Neural cell (in vitro differentiated cells): Measurements from ENCODE around the gene TBXA2R. TPM values are rescaled to one million over a fixed set of nuclear protein-coding genes. Genes with fewer than 3 reads are reported as not detected.

Experiments
- H2AFZ ChIP-seq: fragments of 200-600, 300-800 bp; sonication (generic), shearing (Covaris generic); 2 replicates; pipeline ENCODE4 v1.6.0; 2014; ENCODE audit warnings: low read depth, mild to moderate bottlenecking, antibody characterized with exemption, low read length, moderate library complexity
- H3F3A ChIP-seq: fragments of 200-600 bp; shearing (Covaris generic); 2 replicates; pipeline ENCODE4 v1.6.1; 2016; ENCODE audit warnings: mild to moderate bottlenecking, moderate library complexity, mixed read lengths, antibody characterized with exemption, low read length; ENCODE audit not compliant: insufficient read depth, poor library complexity, severe bottlenecking
- H3K27ac ChIP-seq: fragments of 200-600, 300-800 bp; sonication (generic), shearing (Covaris generic); 2 replicates; pipeline ENCODE4 v1.5.1; 2014; ENCODE audit warnings: mild to moderate bottlenecking, low read length, moderate library complexity
- H3K27me3 ChIP-seq: fragments of 300-800, 200-600 bp; sonication (generic), shearing (Covaris generic); 2 replicates; pipeline ENCODE4 v1.6.0; 2014; ENCODE audit warnings: mild to moderate bottlenecking, low read depth, low read length, moderate library complexity; ENCODE audit not compliant: insufficient read depth
- H3K36me3 ChIP-seq: fragments of 300-800, 200-600 bp; sonication (generic), shearing (Covaris generic); 2 replicates; pipeline ENCODE4 v1.5.1; 2014; ENCODE audit warnings: mild to moderate bottlenecking, antibody characterized with exemption, low read length, moderate library complexity; ENCODE audit not compliant: insufficient read depth
- H3K4me2 ChIP-seq: fragments of 300-800, 200-600 bp; sonication (generic), shearing (Covaris generic); 2 replicates; pipeline ENCODE4 v1.6.0; 2014; ENCODE audit warnings: mild to moderate bottlenecking, low read length
- H3K4me3 ChIP-seq: fragments of 300-800, 200-600 bp; sonication (generic), shearing (Covaris generic); 2 replicates; pipeline ENCODE4 v1.5.1; 2014; ENCODE audit warnings: mild to moderate bottlenecking, low read length, moderate library complexity
- H3K79me2 ChIP-seq: fragments of 200-600 bp; shearing (Covaris generic); replicated peaks from 2 replicates; pipeline ENCODE4 v1.6.0; 2014; ENCODE audit warnings: mild to moderate bottlenecking, low read length, moderate library complexity; ENCODE audit not compliant: insufficient read depth
- H3K9ac ChIP-seq: fragments of 300-800, 200-600 bp; sonication (generic), shearing (Covaris generic); 2 replicates; pipeline ENCODE4 v1.6.1; 2016; ENCODE audit warnings: mild to moderate bottlenecking, low read length, mixed read lengths
- H3K9me2 ChIP-seq: fragments of 200-600 bp; shearing (Covaris generic); 2 replicates; pipeline ENCODE4 v1.6.1; 2016; ENCODE audit warnings: mild to moderate bottlenecking, low read length, mixed read lengths; ENCODE audit not compliant: insufficient read depth
- H3K9me3 ChIP-seq: fragments of 200-600, 300-800 bp; sonication (generic), shearing (Covaris generic); 2 replicates; pipeline ENCODE4 v1.6.1; 2016; ENCODE audit warnings: mild to moderate bottlenecking, mixed run types, low read length, moderate library complexity, mixed read lengths
- H4K20me1 ChIP-seq: fragments of 200-600 bp; shearing (Covaris generic); 2 replicates; pipeline ENCODE4 v1.6.1; 2016; ENCODE audit warnings: mild to moderate bottlenecking, mixed run types; ENCODE audit not compliant: insufficient read depth
- CTCF ChIP-seq: fragments of 450-650 bp; IDR thresholded peaks from 2 replicates; pipeline ENCODE4 v1.5.1; 2014; ENCODE audit warnings: antibody characterized with exemption, mild to moderate bottlenecking, moderate library complexity; ENCODE audit not compliant: poor library complexity, severe bottlenecking
- EP300 ChIP-seq: fragments of 450-650 bp; conservative IDR thresholded peaks from 2 replicates; pipeline ENCODE4 v1.6.1; 2014; ENCODE audit warnings: antibody characterized with exemption, mild to moderate bottlenecking, moderate library complexity; ENCODE audit not compliant: poor library complexity, severe bottlenecking
- EZH2 ChIP-seq: fragments of 200-600, 300-800 bp; shearing (Covaris generic), sonication (generic); IDR thresholded peaks from 2 replicates; pipeline ENCODE4 v1.6.1; 2014; ENCODE audit warnings: antibody characterized with exemption, low read length, borderline replicate concordance, mild to moderate bottlenecking; ENCODE audit not compliant: insufficient read depth, poor library complexity, severe bottlenecking
- MXI1 ChIP-seq: fragments of 450-650 bp; conservative IDR thresholded peaks from 2 replicates; pipeline ENCODE4 v1.6.1; 2014; ENCODE audit warnings: antibody characterized with exemption, mild to moderate bottlenecking; ENCODE audit not compliant: poor library complexity, severe bottlenecking
- POLR2AphosphoS5 ChIP-seq: IDR thresholded peaks from 2 replicates; pipeline ENCODE4 v1.6.1; 2012
- RAD21 ChIP-seq: fragments of 450-650 bp; conservative IDR thresholded peaks from 2 replicates; pipeline ENCODE4 v1.6.1; 2014; ENCODE audit warnings: antibody characterized with exemption, mild to moderate bottlenecking, moderate library complexity
- REST ChIP-seq: IDR thresholded peaks from 2 replicates; pipeline ENCODE4 v1.6.1; 2012; ENCODE audit warnings: borderline replicate concordance
- SMC3 ChIP-seq: fragments of 450-650 bp; conservative IDR thresholded peaks from 2 replicates; pipeline ENCODE4 v1.6.1; 2014; ENCODE audit warnings: antibody characterized with exemption, mild to moderate bottlenecking, moderate library complexity; ENCODE audit not compliant: poor library complexity
- TAF1 ChIP-seq: IDR thresholded peaks from 2 replicates; pipeline ENCODE4 v1.6.1; 2012; ENCODE audit warnings: low read depth
- polyA plus RNA-seq: library from polyadenylated mRNA; depleted of rRNA; stranded (reverse); fragments of >200 nt; gene quantifications from 2 replicates; pipeline ENCODE4 v1.2.3, GENCODE V29; 2014

Gene TBXA2R
- polyA plus RNA-seq, 1 donor from 2014 or later = not detected

DNA sequence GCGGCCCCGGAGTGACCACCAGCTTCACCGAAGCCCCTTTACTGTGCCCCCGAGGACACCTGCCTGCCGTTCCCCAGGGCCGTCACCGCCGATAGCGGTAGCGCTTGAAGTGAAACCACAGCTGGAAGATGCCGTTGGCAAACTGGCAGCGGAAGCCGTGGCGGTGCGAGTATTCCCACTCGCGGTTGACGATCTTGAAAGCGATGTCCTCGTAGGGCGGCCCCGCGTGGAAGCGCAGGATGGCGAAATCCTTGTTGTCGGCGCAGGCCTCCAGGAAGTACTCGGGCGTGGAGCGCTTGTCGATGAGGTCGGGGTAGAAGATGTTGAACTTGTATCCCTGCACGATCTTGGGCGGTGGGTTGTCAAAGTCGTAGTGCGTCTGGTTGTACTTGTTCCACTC is 5.2 kb upstream of the TBXA2R start:
- Histone ChIP-seq H2AFZ (no peak overlapping the region), H3K4me2 (no peak overlapping the region), H3K27me3 (peaks cover 14% of the 10 kb centered on the region), H3K9me3 (no peaks in the 10 kb centered on the region), H3F3A (no peaks in the 10 kb centered on the region), H3K27ac (no peak overlapping the region), H3K36me3 (no peaks in the 10 kb centered on the region), H4K20me1 (no peaks in the 10 kb centered on the region), H3K9me2 (no peaks in the 10 kb centered on the region), H3K9ac (no peak overlapping the region), H3K4me3 (no peak overlapping the region), H3K79me2 (no peaks in the 10 kb centered on the region)
- TF ChIP-seq SMC3 (no peak), POLR2AphosphoS5 (no peak), CTCF (no peak), MXI1 (no peak), REST (no peak), TAF1 (no peak), RAD21 (no peak), EP300 (no peak), EZH2 (no peak)

- Histone ChIP-seq H3K79me2 (no peaks in the 10 kb centered on the region), H3K27me3 (peaks cover 22% of the 10 kb centered on the region), H4K20me1 (no peaks in the 10 kb centered on the region), H3K27ac (no peak overlapping the region), H3K9me2 (no peaks in the 10 kb centered on the region), H3K36me3 (no peaks in the 10 kb centered on the region), H2AFZ (no peak overlapping the region), H3K4me3 (no peak overlapping the region), H3F3A (no peaks in the 10 kb centered on the region), H3K4me2 (no peak overlapping the region), H3K9me3 (no peaks in the 10 kb centered on the region), H3K9ac (no peak overlapping the region)
- no peak for TF ChIP-seq CTCF
- TF ChIP-seq EZH2 = no peak
- TF ChIP-seq TAF1 = no peak
- TF ChIP-seq EP300 = no peak
- TF ChIP-seq SMC3 = no peak
- TF ChIP-seq POLR2AphosphoS5 = no peak
- TF ChIP-seq MXI1 = no peak
- TF ChIP-seq RAD21 = no peak
- no peak for TF ChIP-seq REST
Observed at GRCh38 chr19:3610745-3611717, 4.4 kb upstream of the TBXA2R start.
